H9 (cell line): Measurements from ENCODE around the gene SRP68. TPM values are rescaled to one million over a fixed set of nuclear protein-coding genes. Genes with fewer than 3 reads are reported as not detected.

ENCODE experiments used
- DNase-seq: peaks from one replicate; pipeline ENCODE4 v3.0.0-alpha.2; 2017
- H2AFZ ChIP-seq: one replicate; pipeline ENCODE4 v1.6.1; 2013; ENCODE audit warnings: mild to moderate bottlenecking, low read length, control low read depth, moderate library complexity
- H2AK5ac ChIP-seq: 2 replicates; pipeline ENCODE4 v1.6.1; 2013; ENCODE audit warnings: low read length, control low read depth, mixed read lengths; ENCODE audit not compliant: insufficient read length
- H2BK120ac ChIP-seq: one replicate; pipeline ENCODE4 v1.6.1; 2013; ENCODE audit warnings: low read depth, mild to moderate bottlenecking, low read length, control low read depth, inconsistent platforms; ENCODE audit not compliant: poor library complexity, severe bottlenecking
- H2BK12ac ChIP-seq: 2 replicates; pipeline ENCODE4 v1.6.1; 2013; ENCODE audit warnings: low read length, control low read depth, mixed read lengths, low read depth; ENCODE audit not compliant: insufficient read length
- H2BK15ac ChIP-seq: 2 replicates; pipeline ENCODE4 v1.6.1; 2013; ENCODE audit warnings: low read depth, low read length, control low read depth
- H2BK20ac ChIP-seq: one replicate; pipeline ENCODE4 v1.6.1; 2013; ENCODE audit warnings: low read depth, mild to moderate bottlenecking, low read length, control low read depth, inconsistent platforms; ENCODE audit not compliant: poor library complexity, severe bottlenecking
- H2BK5ac ChIP-seq: 2 replicates; pipeline ENCODE4 v1.6.1; 2013; ENCODE audit warnings: low read length, control low read depth, mixed read lengths; ENCODE audit not compliant: insufficient read length
- H3K14ac ChIP-seq: 2 replicates; pipeline ENCODE4 v1.6.1; 2013; ENCODE audit warnings: low read length, control low read depth; ENCODE audit not compliant: insufficient read depth
- H3K18ac ChIP-seq: 2 replicates; pipeline ENCODE4 v1.6.1; 2013; ENCODE audit warnings: low read depth, mild to moderate bottlenecking, mixed read lengths, low read length, control low read depth; ENCODE audit not compliant: insufficient read length
- H3K23ac ChIP-seq: 2 replicates; pipeline ENCODE4 v1.6.1; 2013; ENCODE audit warnings: low read length, control low read depth, mixed read lengths, low read depth; ENCODE audit not compliant: insufficient read length
- H3K23me2 ChIP-seq: 2 replicates; pipeline ENCODE4 v1.6.1; 2013; ENCODE audit warnings: low read depth, mild to moderate bottlenecking, mixed read lengths, low read length, control low read depth; ENCODE audit not compliant: insufficient read length, poor library complexity, severe bottlenecking
- H3K27ac ChIP-seq: 2 replicates; pipeline ENCODE4 v1.5.1; 2013; ENCODE audit warnings: low read length, control low read depth, mixed read lengths, low read depth; ENCODE audit not compliant: insufficient read length
- H3K27me3 ChIP-seq: 2 replicates; pipeline ENCODE4 v1.6.1; 2013; ENCODE audit warnings: low read length, control low read depth, inconsistent platforms; ENCODE audit not compliant: insufficient read depth
- H3K4ac ChIP-seq: 2 replicates; pipeline ENCODE4 v1.6.1; 2013; ENCODE audit warnings: low read depth, mild to moderate bottlenecking, control low read depth, inconsistent platforms, low read length, moderate library complexity
- H3K4me1 ChIP-seq: 2 replicates; pipeline ENCODE4 v1.6.1; 2013; ENCODE audit warnings: low read length, control low read depth, inconsistent platforms; ENCODE audit not compliant: insufficient read depth
- H3K4me2 ChIP-seq: 2 replicates; pipeline ENCODE4 v1.6.1; 2013; ENCODE audit warnings: low read length, control low read depth, mixed read lengths; ENCODE audit not compliant: insufficient read length, insufficient read depth
- H3K56ac ChIP-seq: 2 replicates; pipeline ENCODE4 v1.6.1; 2013; ENCODE audit warnings: low read depth, mild to moderate bottlenecking, mixed read lengths, low read length, control low read depth; ENCODE audit not compliant: insufficient read length
- H3K79me1 ChIP-seq: 2 replicates; pipeline ENCODE4 v1.6.1; 2013; ENCODE audit warnings: low read depth, mild to moderate bottlenecking, moderate library complexity, low read length, control low read depth, inconsistent platforms; ENCODE audit not compliant: insufficient read depth, poor library complexity, severe bottlenecking
- H3K79me2 ChIP-seq: 2 replicates; pipeline ENCODE4 v1.6.1; 2013; ENCODE audit warnings: low read length, control low read depth, inconsistent platforms; ENCODE audit not compliant: insufficient read depth
- H3K9ac ChIP-seq: 2 replicates; pipeline ENCODE4 v1.6.1; 2013; ENCODE audit warnings: low read length, control low read depth, mixed read lengths; ENCODE audit not compliant: insufficient read length; ENCODE audit errors: extremely low read depth
- H3K9me3 ChIP-seq: one replicate; pipeline ENCODE4 v1.6.1; 2013; ENCODE audit warnings: low read depth, low read length, inconsistent platforms; ENCODE audit not compliant: control insufficient read depth
- H3T11ph ChIP-seq: one replicate; pipeline ENCODE4 v1.6.1; 2013; ENCODE audit warnings: mild to moderate bottlenecking, low read length, control low read depth, inconsistent platforms
- H4K20me1 ChIP-seq: one replicate; pipeline ENCODE4 v1.6.1; 2013; ENCODE audit not compliant: control insufficient read depth, insufficient read length, insufficient read depth
- H4K5ac ChIP-seq: 2 replicates; pipeline ENCODE4 v1.6.1; 2013; ENCODE audit warnings: low read depth, mild to moderate bottlenecking, mixed read lengths, low read length, control low read depth; ENCODE audit not compliant: insufficient read length
- H4K8ac ChIP-seq: replicated peaks from 2 replicates; pipeline ENCODE4 v1.6.1; 2013; ENCODE audit warnings: low read length, control low read depth, mixed read lengths, low read depth; ENCODE audit not compliant: insufficient read length
- H4K91ac ChIP-seq: 2 replicates; pipeline ENCODE4 v1.6.1; 2013; ENCODE audit warnings: low read depth, mild to moderate bottlenecking, moderate library complexity, mixed read lengths, low read length, control low read depth; ENCODE audit not compliant: insufficient read length
- H3K27ac Mint-ChIP-seq, 3 experiments: 2 replicates in 2 of 3; 3 replicates in 1 of 3; pipeline ENCODE4 v1.8.0; 2020 to 2021; ENCODE audit warnings: mixed read lengths in 3 of 3, mild to moderate bottlenecking in 1 of 3, moderate library complexity in 1 of 3
- H3K27me3 Mint-ChIP-seq: 2 replicates; pipeline ENCODE4 v1.8.0; 2021; ENCODE audit warnings: low read depth, mild to moderate bottlenecking, moderate library complexity, mixed read lengths
- H3K36me3 Mint-ChIP-seq, 3 experiments: 2 replicates in 2 of 3; 3 replicates in 1 of 3; pipeline ENCODE4 v1.8.0; 2020 to 2021; ENCODE audit warnings: low read depth in 3 of 3, mixed read lengths in 3 of 3; ENCODE audit not compliant: insufficient read depth in 1 of 3
- H3K4me1 Mint-ChIP-seq, 2 experiments: 2 replicates each; pipeline ENCODE4 v1.8.0; 2020; ENCODE audit warnings: mixed read lengths in 2 of 2
- H3K4me3 Mint-ChIP-seq, 2 experiments: 2 replicates in 1 of 2; 3 replicates in 1 of 2; pipeline ENCODE4 v1.8.0; 2020 to 2021; ENCODE audit warnings: mild to moderate bottlenecking in 2 of 2, mixed read lengths in 2 of 2, moderate library complexity in 1 of 2
- H3K9me3 Mint-ChIP-seq, 2 experiments: 2 replicates in 1 of 2; 3 replicates in 1 of 2; pipeline ENCODE4 v1.8.0; 2020; ENCODE audit warnings: mild to moderate bottlenecking in 2 of 2, mixed read lengths in 2 of 2, moderate library complexity in 1 of 2
- CTCF ChIP-seq: fragments of 200-600 bp; sonication (generic); conservative IDR thresholded peaks from 3 replicates; pipeline ENCODE4 v1.8.0; 2021; ENCODE audit warnings: antibody characterized with exemption, mild to moderate bottlenecking
- WGBS: extraction: QIAGEN DNeasy Blood & Tissue Kit; methylation state at CpG from one replicate; pipeline ENCODE4 v1.1.7; 2013; ENCODE audit warnings: missing lambda C conversion rate, low lambda C conversion rate, mixed read lengths; ENCODE audit not compliant: insufficient read length; ENCODE audit errors: extremely low coverage; 5-methylcytosine and 5-hydroxymethylcytosine counted together
- total RNA-seq: library from RNA; stranded (reverse); gene quantifications from 2 replicates; pipeline ENCODE4 v1.2.1, GENCODE V29; 2021

The SRP68 gene
- total RNA-seq, 1 experiment from 2014 or later, result 86.1 TPM

GRCh38 chr17:76032073-76032779 is 40.1 kb downstream of the SRP68 start:
- H3K56ac ChIP-seq, result no peak overlapping the region
- no peak overlapping the region for H3K4ac ChIP-seq
- H4K91ac ChIP-seq, result no peak overlapping the region
- H3K4me1 ChIP-seq, result peaks cover 2% of the 10 kb centered on the region; the same call in 1 of the 2 replicates
- no peak overlapping the region for H3K9ac ChIP-seq
- Mint-ChIP-seq H3K36me3 (peaks cover 0 to 2% (median 0%) of the 10 kb centered on the region in 3 experiments; a peak in 2 of 7 replicates), H3K4me3 (no peak overlapping the region), H3K4me1 (peaks cover 26 to 27% of the 10 kb centered on the region in 2 experiments), H3K9me3 (no peaks in the 10 kb centered on the region; a peak in 1 of 5 replicates), H3K27me3 (no peaks in the 10 kb centered on the region), H3K27ac (no peak overlapping the region)
- H4K20me1 ChIP-seq, result no peaks in the 10 kb centered on the region
- H3K27me3 ChIP-seq, result no peaks in the 10 kb centered on the region
- H2BK20ac ChIP-seq, result no peak overlapping the region
- no peaks in the 10 kb centered on the region for H3K79me2 ChIP-seq
- DNase-seq, result no peak
- no peak overlapping the region for H2BK120ac ChIP-seq
- peak; percentile 12; the same call in 1 of the 3 replicates for TF ChIP-seq CTCF
- H2BK12ac ChIP-seq, result no peak overlapping the region
- WGBS, result no CpG with 5 or more reads among the region's 20 CpGs
- no peak overlapping the region for H3K18ac ChIP-seq
- H3K27ac ChIP-seq, result no peak overlapping the region
- H2BK5ac ChIP-seq, result no peak overlapping the region
- H3K14ac ChIP-seq, result no peak overlapping the region
- no peak overlapping the region for H4K8ac ChIP-seq
- H3K79me1 ChIP-seq, result no peaks in the 10 kb centered on the region
- H3K9me3 ChIP-seq, result no peaks in the 10 kb centered on the region
- no peak overlapping the region for H3K23ac ChIP-seq
- no peak overlapping the region for H2AFZ ChIP-seq
- H3K4me2 ChIP-seq, result no peak overlapping the region
- H2AK5ac ChIP-seq, result no peak overlapping the region
- no peak overlapping the region for H3T11ph ChIP-seq
- no peak overlapping the region for H4K5ac ChIP-seq
- no peaks in the 10 kb centered on the region for H3K23me2 ChIP-seq
- H2BK15ac ChIP-seq, result no peak overlapping the region
